Left hindlimb (tissue), 1 donor: Measurements from ENCODE around the gene CTNNA1.
"Not testable (repeated sequence)": the region's sequence is repeated elsewhere in the genome, so short reads cannot be mapped to it uniquely, and the experiment has no call there.

ENCODE experiments used
- DNase-seq: peaks from one replicate; pipeline ENCODE4 v3.0.0-alpha.2; 2018

CTNNA1 gene

GRCh38 chr5:138819081-138819480, 65.9 kb downstream of the CTNNA1 start:
- peak; percentile 54 for DNase-seq

- DNase-seq = no peak
Observed at GRCh38 chr5:138820695-138821094, 67.5 kb downstream of the CTNNA1 start.

GRCh38 chr5:138824516-138824915, 71.3 kb downstream of the CTNNA1 start:
- no peak for DNase-seq

GRCh38 chr5:138824924-138825863, 72.0 kb downstream of the CTNNA1 start:
- DNase-seq = no peak

GRCh38 chr5:138828556-138828955, 75.3 kb downstream of the CTNNA1 start:
- no peak for DNase-seq

GRCh38 chr5:138829341-138829740, 76.1 kb downstream of the CTNNA1 start:
- DNase-seq = no peak

DNA sequence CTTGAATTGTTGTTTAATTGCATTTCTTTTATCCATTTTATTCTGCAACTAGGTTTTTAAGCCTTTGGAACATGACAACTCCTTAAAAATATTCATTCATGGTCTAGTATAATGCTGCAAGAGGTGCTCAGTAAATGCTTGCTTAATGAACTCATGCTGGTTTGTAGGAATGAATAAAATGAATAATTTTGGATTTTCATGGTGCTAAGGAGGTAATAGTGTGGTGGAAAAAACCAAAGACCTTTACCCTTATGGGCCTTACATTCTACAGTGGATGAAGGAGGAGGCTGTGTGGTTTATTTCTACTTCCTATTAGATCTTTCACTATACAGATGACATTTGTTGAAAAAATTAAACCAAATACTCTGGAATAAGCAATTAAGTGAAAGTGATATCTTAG, 78.5 kb downstream of the CTNNA1 start:
- no peak for DNase-seq

DNA sequence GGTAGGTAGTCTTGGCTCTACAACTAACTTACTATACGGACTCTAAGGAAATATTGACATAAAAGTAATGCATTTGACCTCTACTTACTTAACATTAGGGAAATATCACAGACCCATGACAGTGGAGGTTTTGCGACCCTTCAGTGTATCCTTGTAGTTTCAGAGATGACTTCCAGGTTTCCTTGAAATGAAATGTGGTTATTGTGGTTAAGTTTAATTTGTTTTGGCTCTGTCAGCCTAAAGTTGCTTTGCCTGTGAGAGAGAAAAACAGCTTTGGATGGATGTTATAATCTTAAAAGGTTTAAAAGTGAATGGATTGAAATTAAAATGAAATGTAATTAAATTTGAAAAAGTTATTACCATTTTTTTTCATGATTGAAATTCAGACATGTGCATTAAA, 79.0 kb downstream of the CTNNA1 start:
- DNase-seq = no peak

DNA sequence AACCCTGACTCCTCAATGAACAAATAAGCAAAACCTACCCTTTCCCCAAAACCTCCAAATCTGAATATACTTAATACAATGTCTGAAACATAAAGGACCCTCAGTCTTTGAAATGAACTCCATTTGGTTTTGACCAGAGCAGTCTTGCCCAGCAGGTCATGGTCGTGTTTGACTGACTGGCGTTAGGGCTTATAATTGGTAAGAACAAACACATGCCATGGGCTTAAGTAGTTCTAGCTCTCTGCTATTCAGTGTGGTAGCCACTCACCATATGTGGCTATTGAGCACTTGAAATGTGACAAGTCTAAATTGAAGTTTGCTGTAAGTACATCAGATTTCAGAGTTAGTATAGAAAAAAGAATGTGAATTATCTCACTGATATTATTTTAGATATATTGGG, 79.9 kb downstream of the CTNNA1 start:
- DNase-seq = no peak

DNA sequence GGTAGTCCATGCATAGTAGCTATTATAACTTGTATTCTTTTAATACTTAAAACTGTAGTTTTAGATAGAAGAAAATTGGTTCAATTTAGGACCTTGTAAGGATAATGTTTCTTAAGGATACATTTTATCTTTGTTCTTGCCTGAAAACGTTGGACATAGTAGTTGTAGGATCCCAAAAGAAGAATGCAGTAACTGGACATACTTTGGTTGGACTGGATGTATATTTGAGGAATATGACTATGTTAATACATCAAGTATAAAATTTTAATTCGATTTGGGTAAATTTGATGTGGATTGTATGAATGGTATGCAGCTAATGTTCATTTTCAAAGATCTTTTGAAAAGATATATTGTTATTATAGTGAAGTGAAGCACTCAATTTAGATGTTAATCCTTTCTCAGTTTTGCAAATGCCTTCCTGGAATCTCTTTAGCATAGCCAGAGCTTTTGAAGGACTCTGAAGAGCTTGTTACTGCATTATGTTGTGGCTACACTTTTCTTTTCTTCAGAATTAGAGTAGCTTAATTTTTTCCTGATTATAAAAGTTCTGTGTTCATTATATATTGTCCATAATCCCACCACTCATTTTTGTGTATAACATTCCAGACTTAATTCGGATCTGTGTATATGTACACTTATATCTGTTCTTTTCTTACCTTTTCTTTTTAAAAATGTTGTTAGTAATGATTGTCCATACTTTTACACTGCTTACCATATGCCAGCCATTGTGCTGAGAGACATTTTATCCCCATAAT, 80.7 kb downstream of the CTNNA1 start:
- no peak for DNase-seq

DNA sequence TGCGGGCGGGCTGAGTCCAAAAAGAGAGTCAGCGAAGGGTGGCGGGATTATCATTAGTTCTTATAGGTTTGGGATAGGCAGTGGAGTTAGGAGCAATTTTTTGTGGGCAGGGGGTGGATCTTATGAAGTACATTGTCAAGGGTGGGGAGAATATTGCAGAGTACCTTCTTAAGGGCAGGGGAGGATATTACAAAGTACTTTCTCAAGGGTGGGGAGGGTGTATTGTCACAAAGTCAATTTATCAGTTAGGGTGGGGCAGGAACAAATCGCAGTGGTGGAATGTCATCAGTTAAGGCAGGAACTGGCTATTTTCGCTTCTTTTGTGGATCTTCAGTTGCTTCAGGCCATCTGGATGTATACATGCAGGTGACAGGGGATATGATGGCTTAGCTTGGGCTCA, 81.6 kb downstream of the CTNNA1 start:
- DNase-seq = not testable (repeated sequence)

DNA sequence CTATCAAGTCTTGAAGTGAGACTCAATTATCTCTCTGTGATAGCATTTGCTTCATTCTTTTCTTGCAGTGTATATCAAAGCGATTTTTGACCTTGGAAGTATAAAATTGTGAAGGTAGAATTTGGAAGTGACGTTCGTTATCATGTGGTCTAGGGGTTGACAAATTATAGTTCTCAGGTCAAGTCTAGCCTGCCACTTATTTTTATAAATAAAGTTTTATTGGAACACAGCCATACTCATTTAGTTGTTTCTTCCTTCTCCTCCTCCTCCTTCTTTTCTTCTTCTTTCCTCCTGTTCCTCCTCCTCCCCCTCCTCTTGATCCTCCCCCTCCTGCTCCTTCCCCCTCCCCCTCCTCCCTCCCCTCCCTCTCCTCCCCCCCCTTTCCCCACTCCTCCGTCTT, 83.9 kb downstream of the CTNNA1 start:
- DNase-seq = no peak

DNA sequence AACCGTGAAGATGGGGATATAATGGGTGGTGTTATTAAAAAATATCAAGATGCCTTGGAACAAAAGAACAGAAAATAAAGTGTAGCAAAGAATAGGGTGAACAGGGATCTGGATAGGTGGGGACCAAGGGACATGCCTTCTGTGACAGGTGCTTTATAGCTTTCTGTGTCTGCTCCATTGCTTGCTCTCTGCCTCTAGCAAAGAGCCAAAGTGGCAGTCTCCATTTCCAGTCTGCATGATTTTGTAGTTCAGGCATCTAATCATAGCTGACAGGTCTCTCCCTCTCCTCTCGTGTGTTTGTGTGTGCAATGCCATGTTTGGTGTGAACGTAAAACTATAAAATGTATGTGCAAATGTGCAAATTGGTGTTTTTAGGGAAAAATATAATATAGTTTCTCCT, 86.9 kb downstream of the CTNNA1 start:
- DNase-seq = no peak

DNA sequence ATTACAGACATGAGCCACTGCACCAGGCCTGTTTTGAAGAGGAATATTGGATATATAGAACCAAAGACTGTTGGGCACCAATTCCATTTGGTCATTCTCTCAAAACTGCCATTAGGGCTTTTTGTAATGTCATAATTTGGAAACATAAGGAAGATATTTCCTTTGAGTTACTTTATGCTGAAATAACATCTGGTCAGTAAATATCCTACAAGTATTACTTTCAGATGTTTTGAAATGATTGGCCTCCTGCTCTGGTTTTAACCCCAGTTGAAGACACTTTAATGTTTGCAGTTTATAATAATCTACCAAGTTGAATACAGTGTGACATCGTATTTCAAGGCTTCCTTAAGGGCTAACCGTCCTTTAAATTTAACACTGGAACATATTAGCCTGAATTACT, 88.3 kb downstream of the CTNNA1 start:
- DNase-seq = no peak

DNA sequence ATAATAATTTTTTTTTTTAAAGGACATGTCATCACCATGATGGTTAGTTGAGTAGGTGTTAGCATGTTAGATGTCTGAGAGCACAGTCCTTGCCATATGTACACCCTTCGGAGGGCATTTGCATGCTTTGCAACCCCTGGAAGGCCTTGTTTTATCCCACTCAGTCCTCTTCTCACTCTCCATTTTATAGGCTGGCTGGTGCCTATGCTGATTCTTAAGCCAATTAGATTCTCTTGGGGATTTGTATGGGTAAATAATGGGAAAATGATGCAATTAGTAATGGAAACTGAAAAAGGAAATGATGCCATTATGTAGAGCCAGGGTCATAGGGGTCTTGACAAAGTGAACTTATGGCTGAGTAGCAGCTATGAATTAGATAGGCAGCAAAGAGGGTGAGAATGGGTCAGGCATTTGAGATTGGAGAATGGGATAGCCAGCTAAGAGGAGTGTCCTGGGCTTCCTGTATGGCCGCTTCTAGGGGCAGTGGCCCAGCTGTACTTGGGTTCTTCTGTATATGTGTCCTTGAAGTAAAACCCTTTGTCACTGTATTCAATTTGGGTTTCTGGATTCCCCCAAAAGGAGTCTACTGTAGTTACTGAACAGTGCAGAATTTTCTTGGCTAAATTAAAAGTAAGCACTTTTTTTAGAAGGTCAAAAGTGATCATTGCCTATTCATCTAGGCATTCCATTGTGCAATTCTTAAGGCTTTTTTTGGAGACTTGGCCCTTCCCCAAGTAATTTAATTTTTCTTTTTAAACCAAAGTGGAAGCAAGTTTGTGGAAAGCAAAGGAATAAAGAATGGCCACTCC, 90.3 kb downstream of the CTNNA1 start:
- no peak for DNase-seq

- DNase-seq = no peak
Observed at GRCh38 chr5:138844125-138844461, 90.9 kb downstream of the CTNNA1 start.

- DNase-seq = no peak
Observed at GRCh38 chr5:138844812-138845513, 91.7 kb downstream of the CTNNA1 start.

DNA sequence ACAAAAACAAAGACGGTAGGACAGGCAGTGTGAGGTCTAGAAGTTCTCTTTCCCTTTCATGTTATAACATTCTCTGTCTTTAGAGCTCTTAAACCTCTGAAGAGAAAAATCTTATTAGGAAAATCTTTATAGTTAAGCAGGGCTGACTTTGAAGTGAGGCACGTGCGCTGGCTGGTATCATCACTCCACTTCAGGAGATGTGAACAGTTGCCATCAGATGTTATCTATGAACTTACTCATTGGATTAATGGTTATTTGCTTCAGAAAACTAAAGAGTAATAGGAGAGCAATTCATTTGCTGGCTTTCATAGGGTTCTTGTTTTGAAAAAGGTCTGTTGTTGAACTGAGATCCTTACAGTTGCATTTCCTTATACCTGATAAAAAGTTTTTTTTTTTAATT, 96.2 kb downstream of the CTNNA1 start:
- no peak for DNase-seq

DNA sequence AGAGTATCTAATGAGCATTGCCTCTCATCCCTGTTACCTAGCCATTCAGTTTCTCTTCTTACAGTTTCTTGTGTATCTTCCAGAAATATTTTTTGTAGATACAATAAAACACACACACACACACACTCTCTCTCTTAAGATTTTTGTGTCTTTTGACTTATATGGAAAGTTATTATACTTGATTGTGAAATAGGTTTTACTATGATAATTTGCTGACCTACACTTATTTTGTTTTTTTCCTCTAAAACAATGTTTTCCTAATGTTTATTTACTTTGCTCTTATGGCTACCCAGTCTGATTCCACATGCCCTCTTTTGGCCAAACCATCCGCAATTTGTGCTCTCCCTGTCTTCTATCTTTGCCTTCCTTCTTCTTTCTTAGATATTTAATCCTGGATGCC, 96.7 kb downstream of the CTNNA1 start:
- no peak for DNase-seq

DNA sequence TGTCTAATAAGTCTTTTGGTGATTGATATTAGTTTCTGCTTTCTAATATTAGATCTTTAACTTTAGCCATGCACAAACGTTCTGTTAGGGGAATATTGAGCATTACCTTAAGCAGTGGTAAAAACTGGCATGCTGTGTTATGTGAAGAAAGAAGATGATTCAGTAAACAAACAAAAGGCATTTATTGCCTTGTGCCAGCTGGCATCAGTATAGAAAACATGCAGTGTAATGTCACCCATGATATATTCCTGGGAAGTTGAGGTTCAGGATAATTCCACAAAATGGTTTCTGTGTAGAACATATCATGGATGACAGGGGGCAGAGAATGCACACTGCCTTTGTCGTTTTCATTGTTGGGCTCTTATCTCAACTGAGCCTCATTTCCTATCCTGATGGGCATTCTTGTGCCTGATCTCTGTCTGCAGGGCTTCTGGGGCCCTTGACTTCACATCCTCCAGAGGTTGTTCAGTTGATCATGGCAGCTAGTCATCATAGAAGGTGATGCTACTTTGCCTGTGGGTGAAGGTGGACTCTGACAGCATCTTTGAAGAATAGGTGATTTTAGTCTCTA, 97.7 kb downstream of the CTNNA1 start:
- DNase-seq = no peak

GRCh38 chr5:138853132-138853531, 99.9 kb downstream of the CTNNA1 start:
- no peak for DNase-seq

GRCh38 chr5:138867011-138867410, 113.8 kb downstream of the CTNNA1 start:
- DNase-seq = no peak
